Body of pancreas (tissue), 4 donors: ENCODE data around the gene SLC44A1. TPM values are rescaled to one million over a fixed set of nuclear protein-coding genes. Genes with fewer than 3 reads are reported as not detected.

Source experiments
- ATAC-seq: fragments of 150-250 bp; one replicate; pipeline ENCODE4 v1.9.1; 2016
- DNase-seq, 4 donors: peaks; one replicate each; pipeline ENCODE4 v3.0.0-alpha.2; 2019
- H3K27ac ChIP-seq, 4 donors: fragments of 200-600 bp; sonication (generic); 1 replicate in 3 of 4; 2 replicates in 1 of 4; pipeline versions ENCODE4 v1.5.1 to v1.6.1; 2016 to 2019; ENCODE audit warnings: mild to moderate bottlenecking in 1 of 4, mixed read lengths in 1 of 4, moderate library complexity in 1 of 4
- H3K27me3 ChIP-seq, 2 donors: fragments of 200-600 bp; sonication (generic); one replicate each; pipeline ENCODE4 v1.6.0; 2016; ENCODE audit warnings: mild to moderate bottlenecking in 1 of 2
- H3K36me3 ChIP-seq, 2 donors: fragments of 200-600 bp; sonication (generic); replicated peaks in 1 of 2; 2 replicates each; pipeline ENCODE4 v1.5.1; 2016; ENCODE audit warnings: low read depth in 2 of 2; ENCODE audit not compliant: insufficient read depth in 1 of 2
- H3K4me1 ChIP-seq: fragments of 200-600 bp; sonication (generic); one replicate; pipeline ENCODE4 v1.6.0; 2016
- H3K4me3 ChIP-seq, 2 donors: fragments of 200-600 bp; sonication (generic); 1 replicate in 1 of 2; 2 replicates in 1 of 2; pipeline ENCODE4 v1.5.1; 2016 to 2019
- H3K9me3 ChIP-seq, 3 donors: fragments of 200-600 bp; sonication (generic); 1 replicate in 2 of 3; 2 replicates in 1 of 3; pipeline ENCODE4 v1.5.1; 2016
- CTCF ChIP-seq, 7 experiments: fragments of 450-650 bp in 4 of 7; fragments of 200-600 bp in 3 of 7; sonication (generic) in 3 of 7; IDR thresholded peaks; one replicate each; pipeline ENCODE4 v1.5.1; 2016 to 2019; ENCODE audit warnings: antibody characterized with exemption in 7 of 7
- POLR2A ChIP-seq, 3 donors: fragments of 450-650 bp; IDR thresholded peaks; one replicate each; pipeline ENCODE4 v1.6.1; 2016; ENCODE audit warnings: antibody characterized with exemption in 3 of 3, mild to moderate bottlenecking in 2 of 3
- WGBS, 2 donors: methylation state at CpG; one replicate each; pipeline ENCODE4 v1.1.5; 2017; 5-methylcytosine and 5-hydroxymethylcytosine counted together
- intact Hi-C: fragments of 100-400 bp; cut with DNase I; formaldehyde crosslinking; loops from one replicate; pipeline ENCODE4 v1.15.1; 2023
- total RNA-seq, 2 donors: library from RNA; depleted of rRNA; stranded (reverse); fragments of >200 nt; gene quantifications; one replicate each; pipeline ENCODE4 v1.1.0, GENCODE V29; 2016

SLC44A1 gene
- total RNA-seq, 2 donors from 2014 or later: 15.5 to 39.4 TPM

GRCh38 chr9:105436783-105437182 is 192.3 kb downstream of the SLC44A1 start:
- H3K27me3 ChIP-seq: no peaks in the 10 kb centered on the region
- no peak overlapping the region for H3K4me3 ChIP-seq
- H3K27ac ChIP-seq: no peak overlapping the region
- ATAC-seq (no peak), DNase-seq (no peak)
- peaks cover 28% of the 10 kb centered on the region for H3K4me1 ChIP-seq
- intact Hi-C loops: no loop called here
- H3K36me3 ChIP-seq: no peaks in the 10 kb centered on the region
- H3K9me3 ChIP-seq: no peaks in the 10 kb centered on the region
- 60 to 79% methylated on average over 4 of the region's 4 CpGs for WGBS, 2 donors
- TF ChIP-seq POLR2A (IDR thresholded peaks at IDR 0.05) (no peak), CTCF (IDR thresholded peaks at IDR 0.05) (no peak)

GRCh38 chr9:105437704-105438103 is 193.3 kb downstream of the SLC44A1 start:
- ATAC-seq (no peak), DNase-seq (no peak)
- no peaks in the 10 kb centered on the region for H3K36me3 ChIP-seq
- H3K27ac ChIP-seq: peak overlapping the region in 3 of 4 donors; percentile 27 to 49 (median 33)
- intact Hi-C loops: no loop called here
- H3K4me3 ChIP-seq: no peak overlapping the region
- TF ChIP-seq CTCF (IDR thresholded peaks at IDR 0.05) (no peak), POLR2A (IDR thresholded peaks at IDR 0.05) (no peak)
- peaks cover 20% of the 10 kb centered on the region for H3K4me1 ChIP-seq
- H3K9me3 ChIP-seq: no peaks in the 10 kb centered on the region
- no peaks in the 10 kb centered on the region for H3K27me3 ChIP-seq
- WGBS, 2 donors: 82 to 87% methylated on average over 1 of the region's 1 CpG

- H3K27ac ChIP-seq: peak overlapping the region; percentile 27 to 56 (median 41)
- WGBS, 2 donors: 16 to 26% methylated on average over 8 of the region's 8 CpGs
- intact Hi-C loops: no loop called here
Observed at GRCh38 chr9:105438141-105438806, 193.8 kb downstream of the SLC44A1 start.

GRCh38 chr9:105439428-105439827 is 195.0 kb downstream of the SLC44A1 start:
- H3K4me1 ChIP-seq: peaks cover 16% of the 10 kb centered on the region
- H3K27ac ChIP-seq: no peak overlapping the region
- TF ChIP-seq CTCF (IDR thresholded peaks at IDR 0.05) (no peak), POLR2A (IDR thresholded peaks at IDR 0.05) (no peak)
- no peaks in the 10 kb centered on the region for H3K9me3 ChIP-seq
- DNase-seq (no peak), ATAC-seq (no peak)
- no peak overlapping the region for H3K4me3 ChIP-seq
- no peaks in the 10 kb centered on the region for H3K27me3 ChIP-seq
- intact Hi-C loops: no loop called here
- no peaks in the 10 kb centered on the region for H3K36me3 ChIP-seq

More at GRCh38 chr9:105438141-105438806, 193.8 kb downstream of the SLC44A1 start:
- Histone ChIP-seq H3K36me3 (no peaks in the 10 kb centered on the region), H3K4me3 (no peak overlapping the region), H3K4me1 (peaks cover 16% of the 10 kb centered on the region), H3K9me3 (no peaks in the 10 kb centered on the region), H3K27me3 (no peaks in the 10 kb centered on the region)
- no peak for TF ChIP-seq POLR2A (IDR thresholded peaks at IDR 0.05)
- TF ChIP-seq CTCF (IDR thresholded peaks at IDR 0.05): no peak
- ATAC-seq (peak; percentile 65), DNase-seq (peak in 1 of 4 donors; percentile 30)

GRCh38 chr9:105441616-105442160 is 197.2 kb downstream of the SLC44A1 start:
- 51 to 56% methylated on average over 2 of the region's 2 CpGs for WGBS, 2 donors

More at GRCh38 chr9:105441616-105442160, 197.2 kb downstream of the SLC44A1 start:
- DNase-seq (peak in 1 of 4 donors; percentile 21), ATAC-seq (no peak)
- Histone ChIP-seq H3K4me1 (peaks cover 16% of the 10 kb centered on the region), H3K27me3 (no peaks in the 10 kb centered on the region), H3K4me3 (no peak overlapping the region), H3K27ac (no peak overlapping the region), H3K9me3 (no peaks in the 10 kb centered on the region), H3K36me3 (no peaks in the 10 kb centered on the region)
- intact Hi-C loops: no loop called here
- TF ChIP-seq POLR2A (IDR thresholded peaks at IDR 0.05) (no peak), CTCF (IDR thresholded peaks at IDR 0.05) (no peak)
